ENCODE measurements around the gene SCP2.
"Not testable (repeated sequence)": the region's sequence is repeated elsewhere in the genome, so short reads cannot be mapped to it uniquely, and the experiment has no call there.

SCP2 gene

GRCh38 chr1:52963101-52963500, 36.0 kb downstream of the SCP2 start:
- DNase-seq (ENCODE audit: insufficient read length, low spot score) = no peak
- FAIRE-seq = no peak

GRCh38 chr1:52967666-52968065, 40.6 kb downstream of the SCP2 start:
- no peak for FAIRE-seq
- DNase-seq (ENCODE audit: insufficient read length, low spot score) = no peak

- DNase-seq (ENCODE audit: insufficient read length, low spot score); FAIRE-seq: not testable (repeated sequence)
Observed at GRCh38 chr1:52969234-52969633, 42.2 kb downstream of the SCP2 start.

- FAIRE-seq = no peak
- DNase-seq (ENCODE audit: insufficient read length, low spot score) = peak; percentile 15
Observed at GRCh38 chr1:52970149-52970548, 43.1 kb downstream of the SCP2 start.

GRCh38 chr1:52973841-52974240, 46.8 kb downstream of the SCP2 start:
- DNase-seq (ENCODE audit: insufficient read length, low spot score) = no peak
- FAIRE-seq = no peak

- FAIRE-seq = no peak
- no peak for DNase-seq (ENCODE audit: insufficient read length, low spot score)
Observed at GRCh38 chr1:52976183-52977035, 49.3 kb downstream of the SCP2 start.

GRCh38 chr1:52978045-52978444, 51.0 kb downstream of the SCP2 start:
- DNase-seq (ENCODE audit: insufficient read length, low spot score) (no peak), FAIRE-seq (no peak)

GRCh38 chr1:52992733-52993132, 65.7 kb downstream of the SCP2 start:
- DNase-seq (ENCODE audit: insufficient read length, low spot score); FAIRE-seq: not testable (repeated sequence)

GRCh38 chr1:52994656-52995055, 67.6 kb downstream of the SCP2 start:
- FAIRE-seq (no peak), DNase-seq (ENCODE audit: insufficient read length, low spot score) (no peak)

GRCh38 chr1:52996653-52997052, 69.6 kb downstream of the SCP2 start:
- DNase-seq (ENCODE audit: insufficient read length, low spot score) = no peak
- no peak for FAIRE-seq

GRCh38 chr1:53001128-53001527, 74.1 kb downstream of the SCP2 start:
- DNase-seq (ENCODE audit: insufficient read length, low spot score) = no peak
- FAIRE-seq = no peak

- DNase-seq (ENCODE audit: insufficient read length, low spot score); FAIRE-seq: not testable (repeated sequence)
Observed at GRCh38 chr1:53006612-53007011, 79.5 kb downstream of the SCP2 start.

- FAIRE-seq; DNase-seq (ENCODE audit: insufficient read length, low spot score): not testable (repeated sequence)
Observed at GRCh38 chr1:53010247-53010646, 83.2 kb downstream of the SCP2 start.

GRCh38 chr1:53011175-53011574, 84.1 kb downstream of the SCP2 start:
- no peak for FAIRE-seq

GRCh38 chr1:53014791-53015507, 87.9 kb downstream of the SCP2 start:
- FAIRE-seq (no peak), DNase-seq (ENCODE audit: insufficient read length, low spot score) (peak; percentile 75)

More at GRCh38 chr1:53011175-53011574, 84.1 kb downstream of the SCP2 start:
- DNase-seq (ENCODE audit: insufficient read length, low spot score) = no peak

GRCh38 chr1:53015508-53015860, 88.4 kb downstream of the SCP2 start:
- DNase-seq (ENCODE audit: insufficient read length, low spot score) (no peak), FAIRE-seq (no peak)

- FAIRE-seq (no peak), DNase-seq (ENCODE audit: insufficient read length, low spot score) (no peak)
Observed at GRCh38 chr1:53016705-53017104, 89.6 kb downstream of the SCP2 start.

- no peak for FAIRE-seq
- no peak for DNase-seq (ENCODE audit: insufficient read length, low spot score)
Observed at GRCh38 chr1:53020588-53020987, 93.5 kb downstream of the SCP2 start.

- no peak for DNase-seq (ENCODE audit: insufficient read length, low spot score)
- no peak for FAIRE-seq
Observed at GRCh38 chr1:53022179-53022578, 95.1 kb downstream of the SCP2 start.

- DNase-seq (ENCODE audit: insufficient read length, low spot score) (no peak), FAIRE-seq (no peak)
Observed at GRCh38 chr1:53023546-53023945, 96.5 kb downstream of the SCP2 start.

- FAIRE-seq (no peak), DNase-seq (ENCODE audit: insufficient read length, low spot score) (no peak)
Observed at GRCh38 chr1:53024117-53024516, 97.0 kb downstream of the SCP2 start.
